PC-9 (cell line): ENCODE results near the gene CTXND1. TPM values are rescaled to one million over a fixed set of nuclear protein-coding genes. Genes with fewer than 3 reads are reported as not detected.

Experiments used
- BruUV-seq: library from RNA; stranded (reverse); fragments of 400-500 nt; replicated peaks from 2 replicates; lab custom pipeline; 2021; lab: Mats Ljungman, UMichigan
- CTCF ChIA-PET: fragments of 300-600 bp; sonication (Branson Sonifier 250); formaldehyde crosslinking; loops from one replicate; lab custom pipeline; 2022; ENCODE audit warnings: antibody characterized with exemption; lab: Charles Lee
- POLR2A ChIA-PET: fragments of 300-600 bp; sonication (Branson Sonifier 250); formaldehyde crosslinking; loops from one replicate; lab custom pipeline; 2022; ENCODE audit warnings: antibody characterized with exemption; ENCODE audit not compliant: unreplicated experiment; lab: Charles Lee
- DNase-seq, 2 experiments: peaks; one replicate each; pipeline versions ENCODE4 v3.0.0 to v3.0.0-alpha.2; 2015 to 2022; ENCODE audit warnings: mixed read lengths in 1 of 2
- H2AFZ ChIP-seq: fragments of 200-600 bp; sonication (generic); 2 replicates; pipeline ENCODE4 v1.8.1; 2017; ENCODE audit warnings: antibody characterized with exemption
- H3F3A ChIP-seq: fragments of 200-600 bp; sonication (generic); 2 replicates; pipeline ENCODE4 v1.8.1; 2017; ENCODE audit warnings: antibody characterized with exemption, mild to moderate bottlenecking, low read depth; ENCODE audit not compliant: insufficient read depth
- H3K27ac ChIP-seq: fragments of 200-600 bp; sonication (generic); 2 replicates; pipeline ENCODE4 v1.6.1; 2016; ENCODE audit warnings: mixed run types
- H3K27me3 ChIP-seq: fragments of 200-600 bp; sonication (generic); 2 replicates; pipeline ENCODE4 v1.6.1; 2016; ENCODE audit warnings: low read depth, mixed run types; ENCODE audit not compliant: insufficient read depth
- H3K36me3 ChIP-seq: fragments of 200-600 bp; sonication (generic); 2 replicates; pipeline ENCODE4 v1.6.1; 2016; ENCODE audit warnings: low read depth, mixed run types
- H3K4me1 ChIP-seq: fragments of 200-600 bp; sonication (generic); replicated peaks from 2 replicates; pipeline ENCODE4 v1.6.1; 2016; ENCODE audit warnings: mixed run types; ENCODE audit not compliant: insufficient read depth
- H3K4me2 ChIP-seq: fragments of 200-600 bp; sonication (generic); 2 replicates; pipeline ENCODE4 v1.6.1; 2017; ENCODE audit warnings: mixed run types
- H3K4me3 ChIP-seq: fragments of 200-600 bp; sonication (generic); 2 replicates; pipeline ENCODE4 v1.6.1; 2016; ENCODE audit warnings: mixed run types
- H3K79me2 ChIP-seq: fragments of 200-600 bp; sonication (generic); 2 replicates; pipeline ENCODE4 v1.6.1; 2017; ENCODE audit warnings: low read depth, mixed run types
- H3K9me2 ChIP-seq: fragments of 200-600 bp; sonication (generic); 2 replicates; pipeline ENCODE4 v1.8.1; 2017; ENCODE audit warnings: mild to moderate bottlenecking; ENCODE audit not compliant: insufficient read depth
- H3K9me3 ChIP-seq: fragments of 200-600 bp; sonication (generic); 2 replicates; pipeline ENCODE4 v1.8.1; 2016; ENCODE audit warnings: low read depth; ENCODE audit not compliant: insufficient read depth
- H4K20me1 ChIP-seq: fragments of 200-600 bp; sonication (generic); 2 replicates; pipeline ENCODE4 v1.8.1; 2017; ENCODE audit not compliant: insufficient read depth
- CTCF ChIP-seq: fragments of 200-600 bp; sonication (generic); conservative IDR thresholded peaks from 2 replicates; pipeline ENCODE4 v1.6.1; 2017; ENCODE audit warnings: mixed run types, antibody characterized with exemption, mild to moderate bottlenecking, moderate library complexity
- EZH2 ChIP-seq: fragments of 200-600 bp; sonication (generic); IDR thresholded peaks from 2 replicates; pipeline ENCODE4 v1.8.0; 2017; ENCODE audit warnings: antibody characterized with exemption, low read depth
- intact Hi-C: fragments of 100-400 bp; cut with micrococcal nuclease; formaldehyde crosslinking; loops from one replicate; pipeline ENCODE4 v1.10.0; 2022; ENCODE audit not compliant: unreplicated experiment
- total RNA-seq: library from RNA; stranded (reverse); gene quantifications from 2 replicates; pipeline ENCODE4 v1.2.3, GENCODE V29; 2021

Gene CTXND1
- total RNA-seq, 1 experiment from 2014 or later = not detected

GRCh38 chr15:80266745-80267144, 14.7 kb upstream of the CTXND1 start:
- no peak overlapping the region for H2AFZ ChIP-seq
- no TSS peak for BruUV-seq
- no peak overlapping the region for H3K4me3 ChIP-seq
- no peaks in the 10 kb centered on the region for H3F3A ChIP-seq
- CTCF ChIA-PET = no interaction called here
- H3K27ac ChIP-seq = no peak overlapping the region
- H3K9me3 ChIP-seq = no peaks in the 10 kb centered on the region
- no peaks in the 10 kb centered on the region for H3K4me1 ChIP-seq
- TF ChIP-seq EZH2 = no peak
- no peak for TF ChIP-seq CTCF
- H3K79me2 ChIP-seq = no peaks in the 10 kb centered on the region
- POLR2A ChIA-PET = no interaction called here
- peaks cover 63% of the 10 kb centered on the region for H3K27me3 ChIP-seq
- intact Hi-C loops = no loop called here
- no peaks in the 10 kb centered on the region for H3K9me2 ChIP-seq
- H4K20me1 ChIP-seq = no peaks in the 10 kb centered on the region
- H3K4me2 ChIP-seq = no peak overlapping the region
- DNase-seq = no peak
- no peaks in the 10 kb centered on the region for H3K36me3 ChIP-seq

- Histone ChIP-seq H3K27ac (no peak overlapping the region), H3K9me3 (no peaks in the 10 kb centered on the region), H3K27me3 (peaks cover 64% of the 10 kb centered on the region), H3K4me1 (no peaks in the 10 kb centered on the region), H3F3A (no peaks in the 10 kb centered on the region), H3K4me3 (no peak overlapping the region), H3K79me2 (no peaks in the 10 kb centered on the region), H2AFZ (no peak overlapping the region), H3K9me2 (no peaks in the 10 kb centered on the region), H3K4me2 (no peak overlapping the region), H4K20me1 (no peaks in the 10 kb centered on the region), H3K36me3 (no peaks in the 10 kb centered on the region)
- BruUV-seq = no TSS peak
- ChIA-PET POLR2A (no interaction called here), CTCF (no interaction called here)
- no peak for TF ChIP-seq CTCF
- TF ChIP-seq EZH2 = no peak
- DNase-seq = no peak
- intact Hi-C loops = no loop called here
Observed at GRCh38 chr15:80266113-80266512, 14.1 kb upstream of the CTXND1 start.

GRCh38 chr15:80265021-80265420, 13.0 kb upstream of the CTXND1 start:
- BruUV-seq = no TSS peak
- Histone ChIP-seq H3K9me3 (no peaks in the 10 kb centered on the region), H3K27ac (no peak overlapping the region), H3K27me3 (peaks cover 64% of the 10 kb centered on the region), H3K36me3 (no peaks in the 10 kb centered on the region), H4K20me1 (no peaks in the 10 kb centered on the region), H3K4me1 (no peaks in the 10 kb centered on the region), H3K4me3 (no peak overlapping the region), H3F3A (no peaks in the 10 kb centered on the region), H3K79me2 (no peaks in the 10 kb centered on the region), H2AFZ (no peak overlapping the region), H3K9me2 (no peaks in the 10 kb centered on the region), H3K4me2 (no peak overlapping the region)
- no peak for DNase-seq
- CTCF ChIA-PET = interaction anchor here (0.6 kb wide), 1 partner anchor 33 kb away, joined by 4 read pairs; no protein-coding TSS in a partner anchor
- intact Hi-C loops = no loop called here
- TF ChIP-seq EZH2 (no peak), CTCF (no peak)
- POLR2A ChIA-PET = no interaction called here
